RWPE1 (cell line): Measurements from ENCODE around the gene RAD51D.
"Not testable (repeated sequence)": the region's sequence is repeated elsewhere in the genome, so short reads cannot be mapped to it uniquely, and the experiment has no call there.

ENCODE experiments used
- CTCF ChIA-PET: fragments of 350-600 bp; sonication (Branson Sonifier 250); formaldehyde crosslinking; extraction: SDS; loops from one replicate; lab custom pipeline; 2021; lab: Yijun Ruan, JAX
- POLR2A ChIA-PET: fragments of 400-600 bp; formaldehyde crosslinking; extraction: SDS; loops from one replicate; lab custom pipeline; 2020; ENCODE audit warnings: antibody characterized with exemption; ENCODE audit not compliant: low non-redundant PET; lab: Yijun Ruan, JAX
- DNase-seq: peaks from one replicate; pipeline ENCODE4 v3.0.0; 2012; ENCODE audit warnings: low spot score
- H3K27ac ChIP-seq: fragments of 450-650 bp; 2 replicates; pipeline ENCODE4 v1.5.1; 2017
- CTCF ChIP-seq: fragments of 450-650 bp; conservative IDR thresholded peaks from 2 replicates; pipeline ENCODE4 v1.5.1; 2017; ENCODE audit warnings: low read depth, mild to moderate bottlenecking

The RAD51D gene

GRCh38 chr17:35046740-35047283 lies 72.8 kb downstream of the RAD51D start:
- no peak for TF ChIP-seq CTCF
- ChIA-PET POLR2A (no interaction called here), CTCF (no interaction called here)
- peak; percentile 32 for DNase-seq
- no peak overlapping the region for H3K27ac ChIP-seq

GRCh38 chr17:35046245-35046644 lies 73.4 kb downstream of the RAD51D start:
- no peak for DNase-seq
- H3K27ac ChIP-seq, result no peak overlapping the region
- ChIA-PET POLR2A (no interaction called here), CTCF (no interaction called here)
- TF ChIP-seq CTCF, result no peak

GRCh38 chr17:35045458-35045979 lies 74.1 kb downstream of the RAD51D start:
- CTCF ChIA-PET, result not testable (repeated sequence)

GRCh38 chr17:35044181-35044580 lies 75.5 kb downstream of the RAD51D start:
- no peak overlapping the region for H3K27ac ChIP-seq
- ChIA-PET CTCF (no interaction called here), POLR2A (no interaction called here)
- no peak for DNase-seq
- TF ChIP-seq CTCF, result no peak

More at GRCh38 chr17:35045458-35045979, 74.1 kb downstream of the RAD51D start:
- DNase-seq, POLR2A ChIA-PET, H3K27ac ChIP-seq: not testable (repeated sequence)
